GM21786 (cell line): ENCODE data around the gene COG2.
"Not testable (repeated sequence)": the region's sequence is repeated elsewhere in the genome, so short reads cannot be mapped to it uniquely, and the experiment has no call there.

Experiments used
- ATAC-seq: cut with Tn5 transposase; IDR thresholded peaks from one replicate; pipeline ENCODE4 v1.9.1; 2021; ENCODE audit not compliant: unreplicated experiment

Gene COG2

DNA sequence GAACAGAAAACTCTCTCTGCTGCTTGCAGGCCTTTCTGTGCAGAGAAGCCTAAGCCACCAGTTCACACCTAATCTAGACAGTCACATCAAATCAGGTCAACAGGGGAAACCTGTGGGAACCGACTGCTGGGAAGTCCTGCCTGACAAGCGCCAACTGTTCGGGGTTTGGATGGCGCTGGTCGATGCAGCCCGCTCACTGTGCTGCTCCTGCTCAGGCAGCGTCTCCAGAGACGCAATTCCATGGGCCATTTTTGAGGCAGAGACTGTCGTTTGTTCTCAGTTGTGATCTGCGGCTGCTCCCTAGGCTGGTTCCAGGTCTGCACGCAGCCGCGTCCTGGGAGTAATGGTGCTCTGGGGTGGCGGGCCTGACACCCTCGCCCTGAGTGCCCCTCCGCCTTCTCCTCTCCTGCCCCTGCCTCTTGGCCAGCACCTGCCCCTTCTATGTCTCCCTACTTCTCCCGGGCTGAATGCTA lies 70.2 kb downstream of the COG2 start:
- ATAC-seq, result no peak

DNA sequence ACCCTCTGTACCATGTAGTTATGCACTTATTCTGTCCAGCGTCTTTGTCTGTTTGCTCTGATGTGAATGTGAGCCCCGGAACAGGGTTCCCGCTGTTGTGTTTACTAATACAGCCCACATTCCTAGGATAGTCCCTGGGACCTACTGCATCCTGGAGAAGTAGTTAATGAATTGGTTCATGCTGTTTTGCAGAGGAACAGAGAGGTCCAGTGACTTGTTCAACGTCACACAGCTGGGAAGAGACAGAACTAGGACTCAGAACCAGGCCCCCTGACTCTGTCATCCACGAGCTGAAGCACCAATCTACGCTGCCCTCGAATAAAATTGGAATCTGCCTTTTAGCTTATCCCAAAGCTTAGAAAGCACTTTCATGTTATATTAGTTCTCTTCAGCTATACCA lies 70.9 kb downstream of the COG2 start:
- ATAC-seq, result no peak

- no peak for ATAC-seq
Observed at GRCh38 chr1:230713547-230713914, 71.2 kb downstream of the COG2 start.

GRCh38 chr1:230713915-230714764 lies 71.9 kb downstream of the COG2 start, which contains the start of gene AGT:
TSS of gene AGT (minus strand) at chr1:230714122. CDS start at chr1:230710823, 3,299 bp downstream.
- no peak for ATAC-seq

DNA sequence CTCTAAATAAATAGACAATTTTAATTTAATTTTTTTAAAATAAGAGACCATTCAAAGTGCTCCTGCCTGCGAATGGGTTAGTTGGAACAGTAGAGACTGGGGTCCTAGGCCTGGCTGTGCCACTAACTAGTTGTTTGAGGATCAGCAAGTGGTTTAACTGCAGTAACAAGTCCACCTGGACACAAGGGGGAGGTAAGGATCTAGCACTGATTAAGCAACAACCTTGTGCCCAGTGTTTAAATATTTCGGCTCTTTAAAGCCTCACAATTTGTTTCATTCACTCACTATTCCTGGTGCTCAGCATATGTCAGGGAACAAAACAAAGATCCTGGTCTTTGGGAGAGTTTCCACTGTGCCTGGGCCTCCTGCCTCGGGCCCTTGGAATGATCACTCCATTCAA lies 73.2 kb downstream of the COG2 start:
- ATAC-seq, result no peak

GRCh38 chr1:230716453-230716852 lies 74.2 kb downstream of the COG2 start:
- not testable (repeated sequence) for ATAC-seq

DNA sequence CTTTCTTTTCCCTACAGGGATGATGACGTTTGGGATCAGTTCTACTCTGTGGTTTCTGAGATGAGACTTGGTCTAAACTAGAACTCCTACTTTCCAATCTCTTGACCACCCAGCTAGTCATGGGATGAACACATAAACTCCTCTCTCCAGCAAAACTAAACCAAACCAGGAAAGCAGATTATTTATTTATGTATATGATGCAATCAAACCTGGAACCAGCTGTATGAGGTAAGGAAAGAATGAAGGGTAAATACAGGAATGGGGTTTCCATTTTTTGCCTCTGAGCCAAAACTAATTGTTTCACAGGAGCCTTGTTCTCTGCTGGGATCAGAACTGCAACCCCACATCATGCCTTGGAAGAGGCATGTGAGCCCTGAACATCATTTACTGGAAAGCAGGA lies 75.0 kb downstream of the COG2 start:
- no peak for ATAC-seq

DNA sequence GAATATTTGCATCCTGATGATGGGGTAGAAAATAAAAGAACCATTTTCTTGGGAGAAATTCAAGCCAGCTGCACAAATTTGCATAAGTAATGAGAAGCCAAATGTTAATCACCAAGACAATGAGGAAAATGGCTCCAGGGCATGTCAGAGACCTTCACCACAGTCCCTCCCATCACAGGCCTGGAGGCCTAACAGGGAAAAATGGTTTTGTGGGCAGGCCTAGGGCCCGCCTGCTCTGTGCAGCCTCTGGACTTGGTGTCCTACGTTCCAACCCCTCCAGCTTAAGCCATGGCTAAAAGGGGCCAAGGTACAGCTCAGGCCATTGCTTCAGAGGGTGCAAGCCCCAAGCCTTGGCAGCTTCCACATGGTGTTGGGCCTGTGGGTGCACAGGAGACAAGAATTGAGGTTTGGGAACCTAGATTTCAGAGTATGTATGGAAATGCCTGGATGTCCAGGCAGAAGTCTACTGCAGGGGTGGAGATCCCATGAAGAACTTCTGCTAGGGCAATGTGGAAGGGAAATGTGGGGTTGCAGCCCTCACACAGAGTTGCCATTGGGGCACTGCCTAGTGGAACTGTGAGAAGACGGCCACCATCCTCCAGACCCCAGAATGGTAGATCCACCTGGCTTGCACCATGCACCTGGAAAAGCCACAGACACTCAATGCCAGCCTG lies 79.7 kb downstream of the COG2 start:
- ATAC-seq, result not testable (repeated sequence)

- no peak for ATAC-seq
Observed at GRCh38 chr1:230725256-230726012, 83.2 kb downstream of the COG2 start.

DNA sequence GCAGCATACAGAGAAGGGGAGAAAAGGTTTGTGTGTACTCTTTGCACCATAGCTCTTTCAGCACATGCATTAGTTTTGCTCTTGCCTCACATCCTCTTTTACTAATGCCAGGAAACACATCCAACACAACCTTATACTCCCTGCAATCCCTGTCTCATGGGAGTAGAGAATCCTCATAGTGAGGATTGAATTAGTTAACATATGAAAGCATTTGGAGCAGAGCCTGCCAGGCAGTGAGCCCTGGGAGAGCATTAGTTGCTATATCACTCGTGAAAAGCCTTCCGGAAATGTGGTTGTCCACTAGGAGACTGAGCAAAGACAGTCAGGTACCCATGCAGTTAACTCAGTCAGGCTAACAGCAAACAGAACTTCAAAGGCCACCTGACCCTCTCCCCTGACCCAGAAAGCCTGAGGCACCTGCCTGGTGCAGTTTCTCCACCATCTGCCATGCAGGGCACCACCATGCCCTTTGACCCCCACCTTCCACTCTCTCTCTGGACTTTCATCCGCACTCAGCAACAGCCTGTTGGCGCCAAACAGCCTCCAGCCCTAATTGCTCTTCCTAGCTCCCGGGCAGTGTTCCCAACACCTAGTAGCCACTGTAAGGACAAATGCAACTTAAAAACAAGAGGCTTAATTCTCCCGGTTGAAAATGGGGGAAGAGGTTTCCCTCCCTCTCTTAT lies 86.6 kb downstream of the COG2 start:
- ATAC-seq, result no peak

GRCh38 chr1:230730977-230731376 lies 88.7 kb downstream of the COG2 start:
- no peak for ATAC-seq

DNA sequence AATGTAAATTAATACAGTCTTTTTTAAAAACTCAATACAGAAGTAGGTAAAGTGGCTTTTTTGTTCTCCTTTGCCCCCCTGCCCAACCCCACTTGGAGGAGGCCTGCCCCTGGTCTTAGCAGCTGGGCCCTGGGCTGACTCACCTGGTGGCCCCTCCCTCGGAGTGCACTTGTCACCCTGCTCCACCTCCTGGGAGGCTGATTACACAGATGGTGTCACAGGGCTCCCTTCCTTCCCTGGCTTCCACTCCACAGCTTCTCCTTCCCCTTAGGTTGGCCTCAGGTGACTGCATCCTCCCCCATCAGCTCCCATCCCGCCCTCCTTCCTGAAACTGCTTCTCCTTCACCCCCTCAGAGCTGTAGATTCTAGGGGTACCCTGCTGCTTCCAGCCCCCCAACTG lies 93.2 kb downstream of the COG2 start:
- no peak for ATAC-seq

DNA sequence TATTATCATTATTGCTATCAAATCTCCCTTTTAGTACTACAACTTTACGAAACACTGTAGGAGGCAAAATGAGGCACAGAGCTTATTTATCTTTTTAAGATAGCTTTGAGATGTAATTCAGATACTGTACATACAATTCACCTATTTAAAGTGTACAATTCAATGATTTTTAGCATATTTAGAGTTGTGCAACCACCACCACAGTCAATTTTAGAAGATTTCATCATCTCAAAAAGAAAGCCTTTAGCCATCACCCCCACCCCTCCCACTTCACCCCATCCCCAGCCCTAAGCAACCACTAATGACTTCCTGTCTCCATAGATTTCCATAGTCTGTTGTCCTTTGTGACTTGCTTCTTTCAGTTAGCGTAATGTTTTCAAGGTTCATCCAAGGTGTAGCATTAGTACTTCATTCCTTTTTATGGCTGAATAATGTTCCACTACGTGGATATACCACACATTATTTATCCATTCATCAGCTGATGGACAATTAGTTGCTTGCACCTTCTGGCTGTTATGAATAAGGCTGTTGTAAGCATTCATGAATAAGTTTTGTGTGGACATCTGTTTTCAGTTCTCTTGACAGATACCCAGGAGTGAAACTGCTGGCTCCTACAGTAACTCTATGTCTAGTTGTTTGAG lies 95.5 kb downstream of the COG2 start:
- no peak for ATAC-seq

DNA sequence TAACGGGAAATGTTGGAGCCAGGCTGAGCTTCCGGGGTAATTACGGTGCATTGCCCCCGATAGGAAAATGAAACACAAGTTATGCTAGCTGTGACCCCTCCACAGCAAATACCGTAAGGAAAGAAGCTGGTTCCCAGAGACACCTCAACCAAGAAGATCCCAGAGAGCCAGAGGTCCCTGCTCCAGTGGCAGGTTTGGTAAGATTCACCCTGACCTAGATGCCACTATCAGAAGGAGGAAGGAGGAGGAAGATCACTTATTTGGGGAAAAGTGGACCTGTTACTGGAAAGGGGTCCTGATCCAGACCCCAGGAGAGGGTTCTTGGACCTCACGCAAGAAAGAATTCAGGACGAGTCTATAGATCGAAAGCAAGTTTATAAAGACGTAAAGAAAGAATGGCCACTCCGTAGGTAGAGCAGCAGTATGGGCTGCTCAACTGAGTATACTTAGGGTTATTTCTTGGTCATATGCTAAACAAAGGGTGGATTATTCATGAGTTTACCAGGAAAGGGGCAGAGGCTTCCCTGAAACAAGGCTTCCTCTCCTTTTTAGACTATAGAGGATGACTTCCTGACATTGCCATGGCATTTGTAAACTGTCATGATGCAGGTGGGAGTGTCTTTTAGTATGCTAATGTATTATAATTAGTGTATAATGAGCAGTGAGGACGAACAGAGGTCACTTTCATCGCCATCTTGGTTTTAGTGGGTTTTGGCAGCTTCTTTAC lies 97.4 kb downstream of the COG2 start:
- no peak for ATAC-seq
